Measurements from ENCODE around the gene PTPN13. TPM values are rescaled to one million over a fixed set of nuclear protein-coding genes. Genes with fewer than 3 reads are reported as not detected.

Gene PTPN13
- total RNA-seq, 1 donor from 2014 or later = 38.9 TPM

DNA sequence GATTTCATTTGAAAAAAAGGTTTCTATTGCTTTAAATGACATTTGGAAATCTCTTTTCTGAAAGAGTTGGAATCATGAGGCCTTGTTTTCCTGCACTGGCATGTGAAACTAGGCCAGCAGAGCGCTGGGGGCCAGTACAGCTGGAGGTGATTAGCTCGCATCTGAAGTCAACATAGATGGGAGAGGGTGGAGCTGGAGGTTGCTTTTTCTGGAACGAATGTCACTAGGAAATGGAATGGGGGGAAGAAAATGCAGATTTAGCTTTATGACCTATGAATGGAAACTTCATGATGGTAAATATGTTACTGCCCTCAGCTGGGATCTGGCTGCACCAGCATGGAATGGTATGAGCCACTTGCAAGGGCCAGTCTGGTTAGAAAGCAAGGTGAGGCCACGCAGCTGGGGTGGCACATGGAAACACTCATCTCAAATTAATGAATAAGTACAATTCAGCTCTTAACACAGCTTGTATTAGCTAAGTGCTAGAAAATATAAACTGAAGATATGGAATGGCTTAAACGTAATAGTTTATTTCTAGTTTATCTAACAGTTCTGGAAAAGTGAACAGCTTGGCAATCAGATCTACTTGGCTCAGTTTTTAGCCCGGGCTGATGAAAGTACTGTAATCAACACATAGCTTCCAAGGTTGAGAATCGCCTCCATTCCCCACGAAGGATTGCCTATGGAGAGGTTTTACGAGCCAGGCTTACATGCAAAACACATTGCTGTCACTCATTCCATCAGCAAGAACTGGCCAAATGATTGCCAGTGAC lies 222.6 kb downstream of the PTPN13 start:
- no peaks in the 10 kb centered on the region for H3K27me3 Mint-ChIP-seq (ENCODE audit: low read depth)
- no peak overlapping the region for H3K4me3 Mint-ChIP-seq (ENCODE audit: unreplicated experiment)
- peaks cover 18% of the 10 kb centered on the region for H3K4me1 Mint-ChIP-seq (ENCODE audit: low read depth)
- TF ChIP-seq, protein P1, sequence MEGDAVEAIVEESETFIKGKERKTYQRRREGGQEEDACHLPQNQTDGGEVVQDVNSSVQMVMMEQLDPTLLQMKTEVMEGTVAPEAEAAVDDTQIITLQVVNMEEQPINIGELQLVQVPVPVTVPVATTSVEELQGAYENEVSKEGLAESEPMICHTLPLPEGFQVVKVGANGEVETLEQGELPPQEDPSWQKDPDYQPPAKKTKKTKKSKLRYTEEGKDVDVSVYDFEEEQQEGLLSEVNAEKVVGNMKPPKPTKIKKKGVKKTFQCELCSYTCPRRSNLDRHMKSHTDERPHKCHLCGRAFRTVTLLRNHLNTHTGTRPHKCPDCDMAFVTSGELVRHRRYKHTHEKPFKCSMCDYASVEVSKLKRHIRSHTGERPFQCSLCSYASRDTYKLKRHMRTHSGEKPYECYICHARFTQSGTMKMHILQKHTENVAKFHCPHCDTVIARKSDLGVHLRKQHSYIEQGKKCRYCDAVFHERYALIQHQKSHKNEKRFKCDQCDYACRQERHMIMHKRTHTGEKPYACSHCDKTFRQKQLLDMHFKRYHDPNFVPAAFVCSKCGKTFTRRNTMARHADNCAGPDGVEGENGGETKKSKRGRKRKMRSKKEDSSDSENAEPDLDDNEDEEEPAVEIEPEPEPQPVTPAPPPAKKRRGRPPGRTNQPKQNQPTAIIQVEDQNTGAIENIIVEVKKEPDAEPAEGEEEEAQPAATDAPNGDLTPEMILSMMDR (IDR thresholded peaks at IDR 0.05) = peak; percentile 34
- peaks cover 5% of the 10 kb centered on the region for H3K9me3 Mint-ChIP-seq (ENCODE audit: low read depth)
- DNase-seq (ENCODE audit: low spot score) = no peak
- H3K27ac Mint-ChIP-seq (ENCODE audit: unreplicated experiment) = no peak overlapping the region
- peaks cover 27% of the 10 kb centered on the region for H3K36me3 Mint-ChIP-seq (ENCODE audit: low read depth)

DNA sequence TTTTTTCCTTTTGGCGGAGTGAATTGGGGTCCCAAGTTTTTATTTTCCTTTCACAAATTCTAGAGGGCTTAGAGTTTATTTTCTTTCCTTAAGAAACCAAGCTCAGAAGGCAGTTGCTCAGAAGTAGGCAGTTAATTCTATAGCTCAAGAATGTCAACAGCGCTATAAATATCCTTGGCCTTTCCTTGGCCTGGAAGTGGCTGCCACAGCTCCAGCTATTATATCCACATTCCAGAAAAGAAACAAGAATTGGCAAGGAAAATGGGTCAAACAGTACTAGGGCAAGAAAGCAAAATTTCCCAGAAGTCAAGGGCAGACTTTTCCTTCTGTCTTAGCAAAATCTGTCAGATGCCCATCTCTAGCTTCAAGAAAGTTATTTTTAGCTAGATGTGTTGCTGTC lies 224.1 kb downstream of the PTPN13 start:
- Mint-ChIP-seq H3K9me3 (ENCODE audit: low read depth) (peaks cover 5% of the 10 kb centered on the region), H3K27me3 (ENCODE audit: low read depth) (no peaks in the 10 kb centered on the region), H3K4me1 (ENCODE audit: low read depth) (peaks cover 18% of the 10 kb centered on the region), H3K4me3 (ENCODE audit: unreplicated experiment) (no peak overlapping the region), H3K36me3 (ENCODE audit: low read depth) (peaks cover 19% of the 10 kb centered on the region), H3K27ac (ENCODE audit: unreplicated experiment) (no peak overlapping the region)
- TF ChIP-seq, protein P1 (IDR thresholded peaks at IDR 0.05) = no peak
- DNase-seq (ENCODE audit: low spot score) = no peak

DNA sequence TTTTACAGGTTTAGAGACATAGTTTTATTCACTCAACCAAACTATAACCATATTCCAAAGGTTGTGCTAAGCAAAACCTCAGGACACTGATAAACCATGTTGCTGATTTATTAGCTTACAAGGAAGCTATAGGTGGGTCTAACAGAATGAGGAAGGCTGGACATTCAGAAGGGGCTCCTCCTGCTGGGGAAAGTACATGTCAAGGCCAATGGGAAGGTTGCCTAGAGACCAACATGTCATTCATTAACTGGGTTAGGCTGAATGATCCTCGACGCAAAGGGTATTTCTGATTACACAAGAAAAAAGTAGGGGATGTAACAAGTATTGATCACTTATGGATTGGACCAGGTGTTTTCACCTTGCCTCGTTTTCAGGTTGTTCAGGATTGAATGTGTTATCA lies 224.7 kb downstream of the PTPN13 start:
- Mint-ChIP-seq H3K9me3 (ENCODE audit: low read depth) (peaks cover 5% of the 10 kb centered on the region), H3K27me3 (ENCODE audit: low read depth) (no peaks in the 10 kb centered on the region), H3K4me1 (ENCODE audit: low read depth) (peaks cover 18% of the 10 kb centered on the region), H3K36me3 (ENCODE audit: low read depth) (peaks cover 18% of the 10 kb centered on the region), H3K4me3 (ENCODE audit: unreplicated experiment) (no peak overlapping the region), H3K27ac (ENCODE audit: unreplicated experiment) (no peak overlapping the region)
- DNase-seq (ENCODE audit: low spot score) = no peak
- TF ChIP-seq, protein P1 (IDR thresholded peaks at IDR 0.05) = peak; percentile 27

DNA sequence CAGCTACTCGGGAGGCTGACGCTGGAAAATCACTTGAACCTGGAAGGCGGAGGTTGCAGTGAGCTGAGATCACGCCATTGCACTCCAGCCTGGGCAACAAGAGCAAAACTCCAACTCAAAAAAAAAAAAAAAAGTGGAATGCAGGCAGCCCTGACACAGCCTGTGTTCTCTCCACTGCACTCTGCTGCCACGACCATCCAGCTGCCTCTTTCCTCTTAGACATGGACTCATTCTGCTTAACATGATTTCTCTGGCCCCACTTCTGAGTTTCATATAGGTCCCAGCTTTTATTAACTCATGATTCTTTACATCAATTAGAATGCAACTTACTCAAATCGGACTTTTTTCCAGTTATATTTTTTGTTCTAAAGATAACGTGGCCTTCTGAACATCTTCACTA lies 225.4 kb downstream of the PTPN13 start:
- TF ChIP-seq, protein P1 (IDR thresholded peaks at IDR 0.05) = no peak

DNA sequence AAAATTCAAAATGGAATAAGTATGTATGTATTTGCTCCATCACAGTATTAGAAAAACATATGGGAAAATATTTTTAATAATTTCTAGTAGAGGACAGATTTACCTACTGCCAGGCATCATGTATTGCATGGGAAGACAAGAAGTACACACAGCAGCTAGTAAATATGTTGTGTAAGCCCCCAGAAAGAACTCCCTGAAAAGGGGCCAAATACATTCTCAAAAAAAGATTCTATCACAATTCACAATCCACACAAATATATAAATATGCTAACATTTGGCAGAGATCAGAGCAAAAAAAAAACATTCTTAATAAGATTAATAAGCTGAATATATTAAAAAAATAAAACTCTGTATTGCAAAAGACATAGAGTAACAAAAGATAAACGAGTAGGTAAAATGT lies 227.0 kb downstream of the PTPN13 start:
- no peak for DNase-seq (ENCODE audit: low spot score)
- TF ChIP-seq, protein P1 (IDR thresholded peaks at IDR 0.05) = no peak
- H3K27me3 Mint-ChIP-seq (ENCODE audit: low read depth) = no peaks in the 10 kb centered on the region
- H3K9me3 Mint-ChIP-seq (ENCODE audit: low read depth) = no peaks in the 10 kb centered on the region
- no peak overlapping the region for H3K27ac Mint-ChIP-seq (ENCODE audit: unreplicated experiment)
- no peak overlapping the region for H3K4me3 Mint-ChIP-seq (ENCODE audit: unreplicated experiment)
- H3K4me1 Mint-ChIP-seq (ENCODE audit: low read depth) = peaks cover 18% of the 10 kb centered on the region
- H3K36me3 Mint-ChIP-seq (ENCODE audit: low read depth) = peaks cover 6% of the 10 kb centered on the region

More for the DNA sequence above, 225.4 kb downstream of the PTPN13 start:
- Mint-ChIP-seq H3K27ac (ENCODE audit: unreplicated experiment) (no peak overlapping the region), H3K4me3 (ENCODE audit: unreplicated experiment) (no peak overlapping the region), H3K4me1 (ENCODE audit: low read depth) (peaks cover 18% of the 10 kb centered on the region), H3K36me3 (ENCODE audit: low read depth) (peaks cover 13% of the 10 kb centered on the region), H3K27me3 (ENCODE audit: low read depth) (no peaks in the 10 kb centered on the region), H3K9me3 (ENCODE audit: low read depth) (peaks cover 5% of the 10 kb centered on the region)
- DNase-seq (ENCODE audit: low spot score) = no peak
